Neural cell (in vitro differentiated cells): ENCODE measurements around the gene CADM1. TPM values are rescaled to one million over a fixed set of nuclear protein-coding genes. Genes with fewer than 3 reads are reported as not detected.

ENCODE experiments used
- H2AFZ ChIP-seq: fragments of 200-600, 300-800 bp; sonication (generic), shearing (Covaris generic); 2 replicates; pipeline ENCODE4 v1.6.0; 2014; ENCODE audit warnings: low read depth, mild to moderate bottlenecking, antibody characterized with exemption, low read length, moderate library complexity
- H3F3A ChIP-seq: fragments of 200-600 bp; shearing (Covaris generic); 2 replicates; pipeline ENCODE4 v1.6.1; 2016; ENCODE audit warnings: mild to moderate bottlenecking, moderate library complexity, mixed read lengths, antibody characterized with exemption, low read length; ENCODE audit not compliant: insufficient read depth, poor library complexity, severe bottlenecking
- H3K27ac ChIP-seq: fragments of 200-600, 300-800 bp; sonication (generic), shearing (Covaris generic); 2 replicates; pipeline ENCODE4 v1.5.1; 2014; ENCODE audit warnings: mild to moderate bottlenecking, low read length, moderate library complexity
- H3K27me3 ChIP-seq: fragments of 300-800, 200-600 bp; sonication (generic), shearing (Covaris generic); 2 replicates; pipeline ENCODE4 v1.6.0; 2014; ENCODE audit warnings: mild to moderate bottlenecking, low read depth, low read length, moderate library complexity; ENCODE audit not compliant: insufficient read depth
- H3K36me3 ChIP-seq: fragments of 300-800, 200-600 bp; sonication (generic), shearing (Covaris generic); 2 replicates; pipeline ENCODE4 v1.5.1; 2014; ENCODE audit warnings: mild to moderate bottlenecking, antibody characterized with exemption, low read length, moderate library complexity; ENCODE audit not compliant: insufficient read depth
- H3K4me2 ChIP-seq: fragments of 300-800, 200-600 bp; sonication (generic), shearing (Covaris generic); 2 replicates; pipeline ENCODE4 v1.6.0; 2014; ENCODE audit warnings: mild to moderate bottlenecking, low read length
- H3K4me3 ChIP-seq: fragments of 300-800, 200-600 bp; sonication (generic), shearing (Covaris generic); 2 replicates; pipeline ENCODE4 v1.5.1; 2014; ENCODE audit warnings: mild to moderate bottlenecking, low read length, moderate library complexity
- H3K79me2 ChIP-seq: fragments of 200-600 bp; shearing (Covaris generic); replicated peaks from 2 replicates; pipeline ENCODE4 v1.6.0; 2014; ENCODE audit warnings: mild to moderate bottlenecking, low read length, moderate library complexity; ENCODE audit not compliant: insufficient read depth
- H3K9ac ChIP-seq: fragments of 300-800, 200-600 bp; sonication (generic), shearing (Covaris generic); 2 replicates; pipeline ENCODE4 v1.6.1; 2016; ENCODE audit warnings: mild to moderate bottlenecking, low read length, mixed read lengths
- H3K9me2 ChIP-seq: fragments of 200-600 bp; shearing (Covaris generic); 2 replicates; pipeline ENCODE4 v1.6.1; 2016; ENCODE audit warnings: mild to moderate bottlenecking, low read length, mixed read lengths; ENCODE audit not compliant: insufficient read depth
- H3K9me3 ChIP-seq: fragments of 200-600, 300-800 bp; sonication (generic), shearing (Covaris generic); 2 replicates; pipeline ENCODE4 v1.6.1; 2016; ENCODE audit warnings: mild to moderate bottlenecking, mixed run types, low read length, moderate library complexity, mixed read lengths
- H4K20me1 ChIP-seq: fragments of 200-600 bp; shearing (Covaris generic); 2 replicates; pipeline ENCODE4 v1.6.1; 2016; ENCODE audit warnings: mild to moderate bottlenecking, mixed run types; ENCODE audit not compliant: insufficient read depth
- EP300 ChIP-seq: fragments of 450-650 bp; conservative IDR thresholded peaks from 2 replicates; pipeline ENCODE4 v1.6.1; 2014; ENCODE audit warnings: antibody characterized with exemption, mild to moderate bottlenecking, moderate library complexity; ENCODE audit not compliant: poor library complexity, severe bottlenecking
- EZH2 ChIP-seq: fragments of 200-600, 300-800 bp; shearing (Covaris generic), sonication (generic); IDR thresholded peaks from 2 replicates; pipeline ENCODE4 v1.6.1; 2014; ENCODE audit warnings: antibody characterized with exemption, low read length, borderline replicate concordance, mild to moderate bottlenecking; ENCODE audit not compliant: insufficient read depth, poor library complexity, severe bottlenecking
- MXI1 ChIP-seq: fragments of 450-650 bp; conservative IDR thresholded peaks from 2 replicates; pipeline ENCODE4 v1.6.1; 2014; ENCODE audit warnings: antibody characterized with exemption, mild to moderate bottlenecking; ENCODE audit not compliant: poor library complexity, severe bottlenecking
- POLR2AphosphoS5 ChIP-seq: IDR thresholded peaks from 2 replicates; pipeline ENCODE4 v1.6.1; 2012
- RAD21 ChIP-seq: fragments of 450-650 bp; conservative IDR thresholded peaks from 2 replicates; pipeline ENCODE4 v1.6.1; 2014; ENCODE audit warnings: antibody characterized with exemption, mild to moderate bottlenecking, moderate library complexity
- SMC3 ChIP-seq: fragments of 450-650 bp; conservative IDR thresholded peaks from 2 replicates; pipeline ENCODE4 v1.6.1; 2014; ENCODE audit warnings: antibody characterized with exemption, mild to moderate bottlenecking, moderate library complexity; ENCODE audit not compliant: poor library complexity
- TAF1 ChIP-seq: IDR thresholded peaks from 2 replicates; pipeline ENCODE4 v1.6.1; 2012; ENCODE audit warnings: low read depth
- polyA plus RNA-seq: library from polyadenylated mRNA; depleted of rRNA; stranded (reverse); fragments of >200 nt; gene quantifications from 2 replicates; pipeline ENCODE4 v1.2.3, GENCODE V29; 2014
- TF ChIP-seq, protein P1 (sequence below): IDR thresholded peaks from 2 replicates; pipeline ENCODE4 v1.6.1; 2012; ENCODE audit warnings: borderline replicate concordance
- TF ChIP-seq, protein P2 (sequence below): fragments of 450-650 bp; IDR thresholded peaks from 2 replicates; pipeline ENCODE4 v1.5.1; 2014; ENCODE audit warnings: antibody characterized with exemption, mild to moderate bottlenecking, moderate library complexity; ENCODE audit not compliant: poor library complexity, severe bottlenecking

Gene CADM1
- polyA plus RNA-seq, 1 donor from 2014 or later, result 92.1 TPM

DNA sequence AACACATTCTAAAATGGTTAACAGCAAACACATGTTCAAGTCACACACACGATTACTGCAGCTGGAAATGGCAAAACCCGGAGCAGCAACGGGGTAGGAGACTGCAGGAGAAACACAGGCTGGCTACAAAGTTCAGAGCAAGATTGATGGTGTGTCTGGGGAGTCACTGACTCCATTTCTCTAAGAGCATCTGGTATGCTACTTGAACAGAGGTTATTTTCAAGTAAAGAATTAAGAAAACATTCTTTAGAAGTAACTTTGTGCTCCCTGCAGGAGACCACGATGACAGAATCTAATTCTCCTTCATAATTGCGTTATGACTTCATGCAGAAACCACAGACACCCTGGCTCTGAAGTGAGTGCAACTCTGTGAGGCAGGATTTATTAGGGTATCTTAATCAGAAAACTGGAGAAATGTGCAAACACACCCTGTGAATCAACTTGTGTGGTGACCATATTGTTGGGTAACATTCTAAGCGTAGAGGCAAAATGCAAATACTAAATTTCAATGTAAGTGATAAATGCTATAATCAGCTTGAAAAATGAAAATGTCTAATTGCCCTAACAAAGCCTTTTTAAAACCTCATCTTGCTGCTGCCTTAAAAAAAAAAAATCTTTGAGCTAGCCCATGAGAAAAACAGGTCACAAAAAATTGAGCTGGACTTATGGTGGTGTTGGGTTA is 303.0 kb downstream of the CADM1 start:
- Histone ChIP-seq H3K9ac (no peak overlapping the region), H2AFZ (no peak overlapping the region), H3K36me3 (no peaks in the 10 kb centered on the region)

DNA sequence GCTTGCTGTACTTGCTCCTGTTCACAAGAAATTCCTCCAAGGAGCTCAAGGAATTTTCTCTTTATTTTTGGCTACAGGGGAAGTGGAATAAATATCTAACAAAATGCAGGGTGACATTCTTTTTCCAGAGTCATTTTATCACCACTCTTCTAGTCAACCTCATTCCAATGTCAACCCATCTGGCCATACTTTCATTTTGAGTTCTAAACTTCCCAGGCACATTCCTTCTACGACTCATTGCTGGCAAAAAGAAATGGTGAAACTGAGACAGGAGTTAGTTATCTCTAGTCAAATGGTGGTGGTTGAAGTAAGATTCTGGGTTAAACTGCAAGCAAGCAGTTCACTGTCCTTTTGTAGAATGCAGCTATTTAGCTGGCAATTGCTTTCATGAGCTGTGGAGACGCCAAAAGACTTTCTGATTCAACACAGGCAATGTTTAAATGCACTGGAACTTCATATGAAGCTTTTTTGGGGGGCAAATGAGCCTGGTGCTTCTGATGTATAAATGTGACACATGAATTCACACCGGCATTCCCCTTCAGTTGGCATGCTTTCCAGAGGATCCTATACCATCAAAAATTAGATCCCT is 304.6 kb downstream of the CADM1 start:
- Histone ChIP-seq H3K9me3 (no peaks in the 10 kb centered on the region), H3K36me3 (no peaks in the 10 kb centered on the region), H3F3A (no peaks in the 10 kb centered on the region), H3K9ac (no peak overlapping the region), H3K4me3 (no peak overlapping the region), H4K20me1 (no peaks in the 10 kb centered on the region), H3K9me2 (no peaks in the 10 kb centered on the region), H2AFZ (no peak overlapping the region), H3K27me3 (no peaks in the 10 kb centered on the region), H3K4me2 (no peak overlapping the region), H3K79me2 (no peaks in the 10 kb centered on the region), H3K27ac (no peak overlapping the region)
- TF ChIP-seq MXI1, result no peak

More for the DNA sequence above, 303.0 kb downstream of the CADM1 start:
- Histone ChIP-seq H3F3A (no peaks in the 10 kb centered on the region), H3K9me2 (no peaks in the 10 kb centered on the region), H3K4me2 (no peak overlapping the region), H3K79me2 (no peaks in the 10 kb centered on the region), H3K27me3 (no peaks in the 10 kb centered on the region), H3K9me3 (no peaks in the 10 kb centered on the region), H3K4me3 (no peak overlapping the region), H3K27ac (no peak overlapping the region), H4K20me1 (no peaks in the 10 kb centered on the region)
- TF ChIP-seq, protein P1, sequence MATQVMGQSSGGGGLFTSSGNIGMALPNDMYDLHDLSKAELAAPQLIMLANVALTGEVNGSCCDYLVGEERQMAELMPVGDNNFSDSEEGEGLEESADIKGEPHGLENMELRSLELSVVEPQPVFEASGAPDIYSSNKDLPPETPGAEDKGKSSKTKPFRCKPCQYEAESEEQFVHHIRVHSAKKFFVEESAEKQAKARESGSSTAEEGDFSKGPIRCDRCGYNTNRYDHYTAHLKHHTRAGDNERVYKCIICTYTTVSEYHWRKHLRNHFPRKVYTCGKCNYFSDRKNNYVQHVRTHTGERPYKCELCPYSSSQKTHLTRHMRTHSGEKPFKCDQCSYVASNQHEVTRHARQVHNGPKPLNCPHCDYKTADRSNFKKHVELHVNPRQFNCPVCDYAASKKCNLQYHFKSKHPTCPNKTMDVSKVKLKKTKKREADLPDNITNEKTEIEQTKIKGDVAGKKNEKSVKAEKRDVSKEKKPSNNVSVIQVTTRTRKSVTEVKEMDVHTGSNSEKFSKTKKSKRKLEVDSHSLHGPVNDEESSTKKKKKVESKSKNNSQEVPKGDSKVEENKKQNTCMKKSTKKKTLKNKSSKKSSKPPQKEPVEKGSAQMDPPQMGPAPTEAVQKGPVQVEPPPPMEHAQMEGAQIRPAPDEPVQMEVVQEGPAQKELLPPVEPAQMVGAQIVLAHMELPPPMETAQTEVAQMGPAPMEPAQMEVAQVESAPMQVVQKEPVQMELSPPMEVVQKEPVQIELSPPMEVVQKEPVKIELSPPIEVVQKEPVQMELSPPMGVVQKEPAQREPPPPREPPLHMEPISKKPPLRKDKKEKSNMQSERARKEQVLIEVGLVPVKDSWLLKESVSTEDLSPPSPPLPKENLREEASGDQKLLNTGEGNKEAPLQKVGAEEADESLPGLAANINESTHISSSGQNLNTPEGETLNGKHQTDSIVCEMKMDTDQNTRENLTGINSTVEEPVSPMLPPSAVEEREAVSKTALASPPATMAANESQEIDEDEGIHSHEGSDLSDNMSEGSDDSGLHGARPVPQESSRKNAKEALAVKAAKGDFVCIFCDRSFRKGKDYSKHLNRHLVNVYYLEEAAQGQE, result no peak
- TF ChIP-seq SMC3, result no peak
- TF ChIP-seq EP300, result no peak
- no peak for TF ChIP-seq EZH2
- no peak for TF ChIP-seq RAD21
- TF ChIP-seq TAF1, result no peak
- TF ChIP-seq, protein P2, sequence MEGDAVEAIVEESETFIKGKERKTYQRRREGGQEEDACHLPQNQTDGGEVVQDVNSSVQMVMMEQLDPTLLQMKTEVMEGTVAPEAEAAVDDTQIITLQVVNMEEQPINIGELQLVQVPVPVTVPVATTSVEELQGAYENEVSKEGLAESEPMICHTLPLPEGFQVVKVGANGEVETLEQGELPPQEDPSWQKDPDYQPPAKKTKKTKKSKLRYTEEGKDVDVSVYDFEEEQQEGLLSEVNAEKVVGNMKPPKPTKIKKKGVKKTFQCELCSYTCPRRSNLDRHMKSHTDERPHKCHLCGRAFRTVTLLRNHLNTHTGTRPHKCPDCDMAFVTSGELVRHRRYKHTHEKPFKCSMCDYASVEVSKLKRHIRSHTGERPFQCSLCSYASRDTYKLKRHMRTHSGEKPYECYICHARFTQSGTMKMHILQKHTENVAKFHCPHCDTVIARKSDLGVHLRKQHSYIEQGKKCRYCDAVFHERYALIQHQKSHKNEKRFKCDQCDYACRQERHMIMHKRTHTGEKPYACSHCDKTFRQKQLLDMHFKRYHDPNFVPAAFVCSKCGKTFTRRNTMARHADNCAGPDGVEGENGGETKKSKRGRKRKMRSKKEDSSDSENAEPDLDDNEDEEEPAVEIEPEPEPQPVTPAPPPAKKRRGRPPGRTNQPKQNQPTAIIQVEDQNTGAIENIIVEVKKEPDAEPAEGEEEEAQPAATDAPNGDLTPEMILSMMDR, result no peak
- no peak for TF ChIP-seq MXI1
- no peak for TF ChIP-seq POLR2AphosphoS5
